ENCODE results near the gene P2RY2.

The P2RY2 gene

GRCh38 chr11:73281796-73282660 lies 63.9 kb downstream of the P2RY2 start:
- Histone ChIP-seq H3K27me3 (ENCODE audit: control insufficient read depth, insufficient read depth, low read length) (no peaks in the 10 kb centered on the region), H3K79me2 (no peaks in the 10 kb centered on the region), H3K36me3 (ENCODE audit: control insufficient read depth, insufficient read depth, low read length) (no peaks in the 10 kb centered on the region), H3K4me3 (ENCODE audit: low read depth, low read length) (no peak overlapping the region), H2AFZ (no peak overlapping the region), H3K9ac (no peak overlapping the region), H3K27ac (no peak overlapping the region), H3K9me3 (ENCODE audit: control insufficient read depth, low read length) (no peaks in the 10 kb centered on the region), H3K4me1 (no peaks in the 10 kb centered on the region), H3K4me2 (ENCODE audit: low read length) (no peak overlapping the region)
- no peak for TF ChIP-seq CTCF (IDR thresholded peaks at IDR 0.05)

GRCh38 chr11:73283276-73284000 lies 65.4 kb downstream of the P2RY2 start:
- TF ChIP-seq CTCF (IDR thresholded peaks at IDR 0.05), result no peak
- Histone ChIP-seq H3K36me3 (ENCODE audit: control insufficient read depth, insufficient read depth, low read length) (no peaks in the 10 kb centered on the region), H3K27me3 (ENCODE audit: control insufficient read depth, insufficient read depth, low read length) (no peaks in the 10 kb centered on the region), H3K27ac (no peak overlapping the region), H3K4me3 (ENCODE audit: low read depth, low read length) (no peak overlapping the region), H3K4me2 (ENCODE audit: low read length) (no peak overlapping the region), H3K4me1 (no peaks in the 10 kb centered on the region), H2AFZ (no peak overlapping the region), H3K79me2 (no peaks in the 10 kb centered on the region), H3K9ac (no peak overlapping the region), H3K9me3 (ENCODE audit: control insufficient read depth, low read length) (no peaks in the 10 kb centered on the region)

GRCh38 chr11:73284106-73284505 lies 66.0 kb downstream of the P2RY2 start:
- H2AFZ ChIP-seq, result no peak overlapping the region
- H3K27ac ChIP-seq, result no peak overlapping the region
- no peaks in the 10 kb centered on the region for H3K4me1 ChIP-seq
- no peak for TF ChIP-seq CTCF (IDR thresholded peaks at IDR 0.05)
- no peaks in the 10 kb centered on the region for H3K27me3 ChIP-seq (ENCODE audit: control insufficient read depth, insufficient read depth, low read length)
- no peak overlapping the region for H3K4me3 ChIP-seq (ENCODE audit: low read depth, low read length)
- no peak overlapping the region for H3K9ac ChIP-seq
- no peaks in the 10 kb centered on the region for H3K9me3 ChIP-seq (ENCODE audit: control insufficient read depth, low read length)
- H3K4me2 ChIP-seq (ENCODE audit: low read length), result no peak overlapping the region
- H3K36me3 ChIP-seq (ENCODE audit: control insufficient read depth, insufficient read depth, low read length), result no peaks in the 10 kb centered on the region
- no peaks in the 10 kb centered on the region for H3K79me2 ChIP-seq

- Histone ChIP-seq H3K79me2 (no peaks in the 10 kb centered on the region), H3K27me3 (ENCODE audit: control insufficient read depth, insufficient read depth, low read length) (no peaks in the 10 kb centered on the region), H3K4me3 (ENCODE audit: low read depth, low read length) (no peak overlapping the region), H3K9me3 (ENCODE audit: control insufficient read depth, low read length) (no peaks in the 10 kb centered on the region), H2AFZ (no peak overlapping the region), H3K9ac (no peak overlapping the region), H3K36me3 (ENCODE audit: control insufficient read depth, insufficient read depth, low read length) (no peaks in the 10 kb centered on the region), H3K27ac (no peak overlapping the region), H3K4me1 (no peaks in the 10 kb centered on the region), H3K4me2 (ENCODE audit: low read length) (no peak overlapping the region)
- no peak for TF ChIP-seq CTCF (IDR thresholded peaks at IDR 0.05)
Measured at GRCh38 chr11:73285721-73286120, 67.6 kb downstream of the P2RY2 start.
